ENCODE results near the gene FUT6. TPM values are rescaled to one million over a fixed set of nuclear protein-coding genes. Genes with fewer than 3 reads are reported as not detected.
"Not testable (repeated sequence)": the region's sequence is repeated elsewhere in the genome, so short reads cannot be mapped to it uniquely, and the experiment has no call there.

The FUT6 gene
- total and polyA plus RNA-seq, 4 donors, result 0.67 to 2.6 (median 1.9) TPM; not detected in 1

- H3K27ac ChIP-seq (ENCODE audit: low read depth in 1 of 2, low read length in 1 of 2), result no peak overlapping the region
- no peaks in the 10 kb centered on the region for H3K4me1 ChIP-seq (ENCODE audit: control insufficient read depth in 5 of 5, insufficient read depth in 5 of 5, low read length in 5 of 5)
- H3K27me3 ChIP-seq (ENCODE audit: control insufficient read depth in 3 of 3, insufficient read depth in 3 of 3, low read length in 2 of 3), result no peaks in the 10 kb centered on the region
- no peak for TF ChIP-seq CTCF (IDR thresholded peaks at IDR 0.05; ENCODE audit: control extremely low read depth, extremely low read depth)
- no peak overlapping the region for H3K9ac ChIP-seq (ENCODE audit: insufficient read depth in 1 of 2, low read length in 2 of 2)
- 88% methylated on average over 24 of the region's 24 CpGs for WGBS, 2 donors
- no peaks in the 10 kb centered on the region for H3K36me3 ChIP-seq (ENCODE audit: control insufficient read depth in 4 of 4, insufficient read depth in 4 of 4, low read length in 4 of 4)
- no peaks in the 10 kb centered on the region for H3K9me3 ChIP-seq (ENCODE audit: control insufficient read depth in 4 of 4, insufficient read depth in 3 of 4, low read length in 3 of 4)
- H3K4me3 ChIP-seq, result no peak overlapping the region
- no peak for DNase-seq
- ATAC-seq (ENCODE audit: insufficient read depth, low FRiP score), result no peak
Observed at GRCh38 chr19:5844456-5845433, 5.2 kb upstream of the FUT6 start.

- DNase-seq (no peak), ATAC-seq (ENCODE audit: insufficient read depth, low FRiP score) (no peak)
- peaks cover 0 to 4% (median 0%) of the 10 kb centered on the region in 5 donors for H3K4me1 ChIP-seq (ENCODE audit: control insufficient read depth in 5 of 5, insufficient read depth in 5 of 5, low read length in 5 of 5)
- H3K27ac ChIP-seq (ENCODE audit: low read depth in 1 of 2, low read length in 1 of 2), result no peak overlapping the region
- no peak overlapping the region for H3K4me3 ChIP-seq
- no peaks in the 10 kb centered on the region for H3K36me3 ChIP-seq (ENCODE audit: control insufficient read depth in 4 of 4, insufficient read depth in 4 of 4, low read length in 4 of 4)
- 92 to 93% methylated on average over 20 to 21 of the region's 21 CpGs for WGBS, 2 donors
- H3K9me3 ChIP-seq (ENCODE audit: control insufficient read depth in 4 of 4, insufficient read depth in 3 of 4, low read length in 3 of 4), result no peaks in the 10 kb centered on the region
- H3K27me3 ChIP-seq (ENCODE audit: control insufficient read depth in 3 of 3, insufficient read depth in 3 of 3, low read length in 2 of 3), result no peaks in the 10 kb centered on the region
- TF ChIP-seq CTCF (IDR thresholded peaks at IDR 0.05; ENCODE audit: control extremely low read depth, extremely low read depth), result no peak
- no peak overlapping the region for H3K9ac ChIP-seq (ENCODE audit: insufficient read depth in 1 of 2, low read length in 2 of 2)
Observed at GRCh38 chr19:5843295-5843927, 3.9 kb upstream of the FUT6 start.

- H3K27me3 ChIP-seq (ENCODE audit: control insufficient read depth in 3 of 3, insufficient read depth in 3 of 3, low read length in 2 of 3); ATAC-seq (ENCODE audit: insufficient read depth, low FRiP score); H3K4me3 ChIP-seq; H3K4me1 ChIP-seq (ENCODE audit: control insufficient read depth in 5 of 5, insufficient read depth in 5 of 5, low read length in 5 of 5); H3K27ac ChIP-seq (ENCODE audit: low read depth in 1 of 2, low read length in 1 of 2); DNase-seq; H3K9ac ChIP-seq (ENCODE audit: insufficient read depth in 1 of 2, low read length in 2 of 2); H3K36me3 ChIP-seq (ENCODE audit: control insufficient read depth in 4 of 4, insufficient read depth in 4 of 4, low read length in 4 of 4); H3K9me3 ChIP-seq (ENCODE audit: control insufficient read depth in 4 of 4, insufficient read depth in 3 of 4, low read length in 3 of 4): not testable (repeated sequence)
- WGBS, 2 donors, result 70 to 93% methylated on average over 3 to 6 of the region's 6 CpGs
Observed at GRCh38 chr19:5841735-5842111, 2.2 kb upstream of the FUT6 start.

- DNase-seq, result no peak
- Histone ChIP-seq H3K9ac (ENCODE audit: insufficient read depth in 1 of 2, low read length in 2 of 2) (no peak overlapping the region), H3K27me3 (ENCODE audit: control insufficient read depth in 3 of 3, insufficient read depth in 3 of 3, low read length in 2 of 3) (no peaks in the 10 kb centered on the region), H3K4me1 (ENCODE audit: control insufficient read depth in 5 of 5, insufficient read depth in 5 of 5, low read length in 5 of 5) (peaks cover 0 to 7% (median 0%) of the 10 kb centered on the region in 5 donors), H3K27ac (ENCODE audit: low read depth in 1 of 2, low read length in 1 of 2) (no peak overlapping the region), H3K9me3 (ENCODE audit: control insufficient read depth in 4 of 4, insufficient read depth in 3 of 4, low read length in 3 of 4) (no peaks in the 10 kb centered on the region), H3K36me3 (ENCODE audit: control insufficient read depth in 4 of 4, insufficient read depth in 4 of 4, low read length in 4 of 4) (no peaks in the 10 kb centered on the region), H3K4me3 (no peak overlapping the region)
- TF ChIP-seq CTCF (IDR thresholded peaks at IDR 0.05; ENCODE audit: control extremely low read depth, extremely low read depth), result no peak
- ATAC-seq (ENCODE audit: insufficient read depth, low FRiP score), result no peak
- WGBS, 2 donors, result 33 to 45% methylated on average over 20 of the region's 20 CpGs
Observed at GRCh38 chr19:5838353-5839064, 993 bp downstream of the FUT6 start.
